Loucy (cell line): ENCODE results near the gene JDP2.

Experiments used
- EZH2phosphoT487 ChIP-seq: fragments of 200-600 bp; IDR thresholded peaks from 2 replicates; pipeline ENCODE4 v1.6.1; 2018; ENCODE audit warnings: antibody characterized with exemption, mild to moderate bottlenecking, moderate library complexity, borderline replicate concordance
- TF ChIP-seq, protein P1 (sequence below): fragments of 200-600 bp; sonication (generic); conservative IDR thresholded peaks from 2 replicates; pipeline ENCODE4 v1.5.1; 2014; ENCODE audit warnings: mild to moderate bottlenecking, antibody characterized with exemption, low read length

DNA sequence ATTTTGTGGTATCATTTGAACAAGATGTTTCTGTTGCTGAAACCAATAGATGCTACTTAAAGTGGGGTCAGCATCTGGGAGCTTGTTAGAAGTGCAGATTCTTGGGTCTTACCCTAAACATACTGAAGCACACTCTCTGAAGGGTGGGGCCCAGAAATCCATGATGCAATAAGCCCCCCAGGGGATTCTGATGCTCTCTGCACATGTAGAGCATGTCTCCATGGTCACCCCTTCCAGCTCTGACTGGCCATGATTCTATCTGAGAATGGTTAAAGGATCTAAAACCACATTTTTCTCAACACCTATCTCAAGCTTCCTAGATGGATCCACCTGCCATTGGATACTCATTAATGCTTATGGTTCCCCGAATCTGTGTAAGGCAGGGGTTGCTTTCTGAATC lies 20.4 kb downstream of the JDP2 start:
- TF ChIP-seq, protein P1, sequence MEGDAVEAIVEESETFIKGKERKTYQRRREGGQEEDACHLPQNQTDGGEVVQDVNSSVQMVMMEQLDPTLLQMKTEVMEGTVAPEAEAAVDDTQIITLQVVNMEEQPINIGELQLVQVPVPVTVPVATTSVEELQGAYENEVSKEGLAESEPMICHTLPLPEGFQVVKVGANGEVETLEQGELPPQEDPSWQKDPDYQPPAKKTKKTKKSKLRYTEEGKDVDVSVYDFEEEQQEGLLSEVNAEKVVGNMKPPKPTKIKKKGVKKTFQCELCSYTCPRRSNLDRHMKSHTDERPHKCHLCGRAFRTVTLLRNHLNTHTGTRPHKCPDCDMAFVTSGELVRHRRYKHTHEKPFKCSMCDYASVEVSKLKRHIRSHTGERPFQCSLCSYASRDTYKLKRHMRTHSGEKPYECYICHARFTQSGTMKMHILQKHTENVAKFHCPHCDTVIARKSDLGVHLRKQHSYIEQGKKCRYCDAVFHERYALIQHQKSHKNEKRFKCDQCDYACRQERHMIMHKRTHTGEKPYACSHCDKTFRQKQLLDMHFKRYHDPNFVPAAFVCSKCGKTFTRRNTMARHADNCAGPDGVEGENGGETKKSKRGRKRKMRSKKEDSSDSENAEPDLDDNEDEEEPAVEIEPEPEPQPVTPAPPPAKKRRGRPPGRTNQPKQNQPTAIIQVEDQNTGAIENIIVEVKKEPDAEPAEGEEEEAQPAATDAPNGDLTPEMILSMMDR, result no peak
- no peak for TF ChIP-seq EZH2phosphoT487
